HL-60 (cell line): ENCODE measurements around the gene TRAF7.

ENCODE experiments used
- DNase-seq, 2 experiments: peaks; one replicate each; pipeline ENCODE4 v3.0.0-alpha.2; 2010 to 2020; ENCODE audit warnings: low read depth in 1 of 2, low spot score in 1 of 2
- H3K27ac ChIP-seq: fragments of 250-450 bp; sonication (Bioruptor Pico); replicated peaks from 2 replicates; pipeline ENCODE4 v1.5.1; 2020; ENCODE audit warnings: mild to moderate bottlenecking, moderate library complexity
- H3K27me3 ChIP-seq: fragments of 250-450 bp; sonication (Bioruptor Pico); 2 replicates; pipeline ENCODE4 v1.5.1; 2021; ENCODE audit warnings: mild to moderate bottlenecking, moderate library complexity; ENCODE audit not compliant: insufficient read depth, poor library complexity, severe bottlenecking
- H3K4me3 ChIP-seq: replicated peaks from 2 replicates; pipeline ENCODE4 v1.5.1; 2011; ENCODE audit warnings: mild to moderate bottlenecking, control low read depth, low read length; ENCODE audit not compliant: insufficient read depth
- GABPA ChIP-seq: IDR thresholded peaks from 2 replicates; pipeline ENCODE4 v1.6.1; 2012; ENCODE audit warnings: low read depth
- POLR2AphosphoS5 ChIP-seq: IDR thresholded peaks from 2 replicates; pipeline ENCODE4 v1.6.1; 2012; ENCODE audit warnings: low read depth
- SPI1 ChIP-seq: IDR thresholded peaks from 2 replicates; pipeline ENCODE4 v1.6.1; 2012; ENCODE audit warnings: low read depth, mild to moderate bottlenecking, borderline replicate concordance
- TF ChIP-seq, protein P1 (sequence below): IDR thresholded peaks from 2 replicates; pipeline ENCODE4 v1.6.1; 2012; ENCODE audit warnings: low read depth; ENCODE audit not compliant: insufficient replicate concordance
- TF ChIP-seq, protein P2 (sequence below): IDR thresholded peaks from one replicate; pipeline ENCODE4 v1.5.1; 2011; ENCODE audit warnings: low read length, control low read depth, inconsistent platforms; ENCODE audit not compliant: insufficient read depth

The TRAF7 gene

DNA sequence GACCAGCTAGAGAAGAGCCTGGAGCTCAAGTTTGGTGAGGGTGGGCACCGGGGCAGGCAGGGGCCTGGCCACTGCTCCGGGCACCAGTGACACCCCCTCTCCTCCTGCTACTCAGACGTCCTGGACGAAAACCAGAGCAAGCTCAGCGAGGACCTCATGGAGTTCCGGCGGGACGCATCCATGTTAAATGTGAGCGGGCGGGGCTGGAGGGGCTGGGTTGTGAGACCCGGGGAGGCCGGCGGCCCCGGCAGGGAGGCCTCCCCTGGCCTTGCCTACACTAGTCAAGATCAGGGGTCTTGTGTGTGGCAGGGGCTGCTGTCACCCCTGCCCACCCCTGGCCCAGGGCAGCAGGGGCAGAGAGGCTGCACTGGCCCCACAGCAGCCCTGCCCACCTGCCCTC lies 17.8 kb downstream of the TRAF7 start:
- H3K4me3 ChIP-seq: no peak overlapping the region
- H3K27ac ChIP-seq: no peak overlapping the region
- no peaks in the 10 kb centered on the region for H3K27me3 ChIP-seq
- TF ChIP-seq, protein P1, sequence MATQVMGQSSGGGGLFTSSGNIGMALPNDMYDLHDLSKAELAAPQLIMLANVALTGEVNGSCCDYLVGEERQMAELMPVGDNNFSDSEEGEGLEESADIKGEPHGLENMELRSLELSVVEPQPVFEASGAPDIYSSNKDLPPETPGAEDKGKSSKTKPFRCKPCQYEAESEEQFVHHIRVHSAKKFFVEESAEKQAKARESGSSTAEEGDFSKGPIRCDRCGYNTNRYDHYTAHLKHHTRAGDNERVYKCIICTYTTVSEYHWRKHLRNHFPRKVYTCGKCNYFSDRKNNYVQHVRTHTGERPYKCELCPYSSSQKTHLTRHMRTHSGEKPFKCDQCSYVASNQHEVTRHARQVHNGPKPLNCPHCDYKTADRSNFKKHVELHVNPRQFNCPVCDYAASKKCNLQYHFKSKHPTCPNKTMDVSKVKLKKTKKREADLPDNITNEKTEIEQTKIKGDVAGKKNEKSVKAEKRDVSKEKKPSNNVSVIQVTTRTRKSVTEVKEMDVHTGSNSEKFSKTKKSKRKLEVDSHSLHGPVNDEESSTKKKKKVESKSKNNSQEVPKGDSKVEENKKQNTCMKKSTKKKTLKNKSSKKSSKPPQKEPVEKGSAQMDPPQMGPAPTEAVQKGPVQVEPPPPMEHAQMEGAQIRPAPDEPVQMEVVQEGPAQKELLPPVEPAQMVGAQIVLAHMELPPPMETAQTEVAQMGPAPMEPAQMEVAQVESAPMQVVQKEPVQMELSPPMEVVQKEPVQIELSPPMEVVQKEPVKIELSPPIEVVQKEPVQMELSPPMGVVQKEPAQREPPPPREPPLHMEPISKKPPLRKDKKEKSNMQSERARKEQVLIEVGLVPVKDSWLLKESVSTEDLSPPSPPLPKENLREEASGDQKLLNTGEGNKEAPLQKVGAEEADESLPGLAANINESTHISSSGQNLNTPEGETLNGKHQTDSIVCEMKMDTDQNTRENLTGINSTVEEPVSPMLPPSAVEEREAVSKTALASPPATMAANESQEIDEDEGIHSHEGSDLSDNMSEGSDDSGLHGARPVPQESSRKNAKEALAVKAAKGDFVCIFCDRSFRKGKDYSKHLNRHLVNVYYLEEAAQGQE: no peak
- TF ChIP-seq, protein P2, sequence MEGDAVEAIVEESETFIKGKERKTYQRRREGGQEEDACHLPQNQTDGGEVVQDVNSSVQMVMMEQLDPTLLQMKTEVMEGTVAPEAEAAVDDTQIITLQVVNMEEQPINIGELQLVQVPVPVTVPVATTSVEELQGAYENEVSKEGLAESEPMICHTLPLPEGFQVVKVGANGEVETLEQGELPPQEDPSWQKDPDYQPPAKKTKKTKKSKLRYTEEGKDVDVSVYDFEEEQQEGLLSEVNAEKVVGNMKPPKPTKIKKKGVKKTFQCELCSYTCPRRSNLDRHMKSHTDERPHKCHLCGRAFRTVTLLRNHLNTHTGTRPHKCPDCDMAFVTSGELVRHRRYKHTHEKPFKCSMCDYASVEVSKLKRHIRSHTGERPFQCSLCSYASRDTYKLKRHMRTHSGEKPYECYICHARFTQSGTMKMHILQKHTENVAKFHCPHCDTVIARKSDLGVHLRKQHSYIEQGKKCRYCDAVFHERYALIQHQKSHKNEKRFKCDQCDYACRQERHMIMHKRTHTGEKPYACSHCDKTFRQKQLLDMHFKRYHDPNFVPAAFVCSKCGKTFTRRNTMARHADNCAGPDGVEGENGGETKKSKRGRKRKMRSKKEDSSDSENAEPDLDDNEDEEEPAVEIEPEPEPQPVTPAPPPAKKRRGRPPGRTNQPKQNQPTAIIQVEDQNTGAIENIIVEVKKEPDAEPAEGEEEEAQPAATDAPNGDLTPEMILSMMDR: no peak
- no peak for TF ChIP-seq POLR2AphosphoS5
- no peak for TF ChIP-seq GABPA
- TF ChIP-seq SPI1: no peak
- no peak for DNase-seq

DNA sequence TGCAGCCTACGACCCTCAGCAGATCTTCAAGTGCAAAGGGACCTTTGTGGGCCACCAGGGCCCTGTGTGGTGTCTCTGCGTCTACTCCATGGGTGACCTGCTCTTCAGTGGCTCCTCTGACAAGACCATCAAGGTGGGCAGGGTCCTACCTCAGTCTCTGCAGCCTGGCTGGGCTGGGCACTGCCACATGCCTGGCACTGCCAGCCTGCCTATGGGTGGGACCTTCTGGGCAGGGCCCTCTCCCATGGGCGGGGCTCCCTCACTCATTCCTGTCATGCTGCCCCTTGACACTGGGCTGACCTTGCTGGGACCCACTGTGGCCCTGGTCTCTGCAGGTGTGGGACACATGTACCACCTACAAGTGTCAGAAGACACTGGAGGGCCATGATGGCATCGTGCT lies 18.3 kb downstream of the TRAF7 start:
- no peak overlapping the region for H3K27ac ChIP-seq
- no peaks in the 10 kb centered on the region for H3K27me3 ChIP-seq
- no peak for TF ChIP-seq POLR2AphosphoS5
- TF ChIP-seq, protein P2: no peak
- DNase-seq: no peak
- H3K4me3 ChIP-seq: no peak overlapping the region

DNA sequence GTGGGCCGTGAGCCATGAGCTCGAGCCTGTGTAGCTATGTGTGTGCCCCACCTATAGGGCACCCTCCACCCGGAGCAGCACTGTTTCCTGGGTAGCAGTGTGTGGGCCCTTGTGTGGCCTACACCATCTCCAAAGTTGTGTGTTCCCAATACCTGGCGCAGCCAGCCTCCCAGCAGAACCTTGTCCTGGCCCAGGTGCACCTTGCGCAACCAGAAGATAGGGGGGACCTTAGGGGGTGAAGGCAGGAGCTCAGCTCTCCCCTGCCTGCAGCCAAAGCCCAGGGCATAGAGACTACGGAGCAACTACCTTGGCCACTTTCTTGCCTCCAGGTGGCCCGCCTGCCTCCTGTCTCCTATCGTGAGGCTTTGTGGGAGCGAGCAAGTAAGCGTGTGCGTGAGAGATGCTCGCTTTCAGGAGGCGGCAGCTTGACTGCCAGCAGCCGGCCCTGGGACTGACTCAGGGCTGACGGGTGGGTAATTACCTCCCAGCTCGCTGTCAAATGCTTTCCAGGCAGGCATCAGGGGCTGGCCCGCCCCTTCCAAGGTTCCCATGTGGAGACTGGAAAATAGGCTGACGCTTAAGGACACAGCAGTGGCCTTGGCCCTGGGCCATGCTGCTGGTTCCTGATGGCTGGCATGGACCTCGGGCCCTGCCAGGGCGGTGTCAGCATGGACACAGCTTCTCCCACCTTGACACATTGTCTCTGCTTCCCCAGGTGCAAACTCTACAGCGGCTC lies 19.0 kb downstream of the TRAF7 start:
- H3K27ac ChIP-seq: no peak overlapping the region
- H3K27me3 ChIP-seq: no peaks in the 10 kb centered on the region
- TF ChIP-seq GABPA: no peak
- TF ChIP-seq SPI1: no peak
- TF ChIP-seq, protein P1: no peak
- TF ChIP-seq, protein P2: no peak
- no peak for TF ChIP-seq POLR2AphosphoS5
- no peak for DNase-seq
- H3K4me3 ChIP-seq: no peak overlapping the region

DNA sequence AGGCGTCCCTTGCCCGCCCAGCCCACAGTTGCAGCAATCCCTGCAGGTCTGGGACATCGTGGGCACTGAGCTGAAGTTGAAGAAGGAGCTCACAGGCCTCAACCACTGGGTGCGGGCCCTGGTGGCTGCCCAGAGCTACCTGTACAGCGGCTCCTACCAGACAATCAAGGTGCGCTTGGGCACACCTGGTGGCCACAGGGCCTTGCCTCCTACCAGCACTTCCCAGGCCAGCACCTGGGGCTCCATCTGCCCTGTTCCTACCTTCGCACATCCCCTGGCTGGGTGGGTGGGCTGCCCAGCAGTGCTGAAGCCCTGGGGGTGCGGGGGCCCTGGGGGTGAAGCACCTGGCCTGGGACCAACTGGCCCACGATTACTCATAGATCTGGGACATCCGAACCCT lies 19.9 kb downstream of the TRAF7 start:
- no peak overlapping the region for H3K4me3 ChIP-seq
- no peak for DNase-seq
- no peaks in the 10 kb centered on the region for H3K27me3 ChIP-seq
- H3K27ac ChIP-seq: no peak overlapping the region
- TF ChIP-seq, protein P1: no peak
- TF ChIP-seq GABPA (no peak), POLR2AphosphoS5 (no peak), SPI1 (no peak)
- TF ChIP-seq, protein P2: no peak
